H1 (cell line): ENCODE data around the gene MUC4. TPM values are rescaled to one million over a fixed set of nuclear protein-coding genes. Genes with fewer than 3 reads are reported as not detected.

Experiments
- CTCF ChIA-PET: fragments of 300-600 bp; sonication (Branson Sonifier 250); formaldehyde crosslinking; loops from one replicate; lab custom pipeline; 2021; ENCODE audit not compliant: partially characterized antibody; lab: Charles Lee
- POLR2A ChIA-PET: fragments of 300-600 bp; sonication (Branson Sonifier 250); formaldehyde crosslinking; loops from one replicate; lab custom pipeline; 2021; ENCODE audit warnings: inconsistent platforms; ENCODE audit not compliant: partially characterized antibody; lab: Charles Lee
- DNase-seq, 2 experiments: peaks; one replicate each; pipeline versions ENCODE4 v3.0.0 to v3.0.0-alpha.2; 2010 to 2022; ENCODE audit warnings: low spot score in 2 of 2, low read depth in 1 of 2, mixed read lengths in 1 of 2
- FAIRE-seq: peaks from 2 replicates; lab custom pipeline; 2011; peaks lifted over from hg19 to GRCh38; lab: Jason Lieb, UNC
- H2AFZ ChIP-seq: 2 replicates; pipeline ENCODE4 v1.8.1; 2012; ENCODE audit warnings: low read length, inconsistent platforms
- H2AK5ac ChIP-seq: 2 replicates; pipeline ENCODE4 v1.6.1; 2013; ENCODE audit warnings: low read depth, low read length
- H2BK120ac ChIP-seq: replicated peaks from 2 replicates; pipeline ENCODE3; 2013; ENCODE audit warnings: low read depth, low read length, inconsistent platforms
- H2BK12ac ChIP-seq: 2 replicates; pipeline ENCODE4 v1.6.1; 2013; ENCODE audit warnings: low read depth, low read length
- H2BK15ac ChIP-seq: 2 replicates; pipeline ENCODE4 v1.6.1; 2013; ENCODE audit warnings: low read length
- H2BK20ac ChIP-seq: 2 replicates; pipeline ENCODE4 v1.6.1; 2013; ENCODE audit warnings: low read length
- H2BK5ac ChIP-seq: 2 replicates; pipeline ENCODE4 v1.6.1; 2013; ENCODE audit warnings: low read depth, low read length
- H3K14ac ChIP-seq: 2 replicates; pipeline ENCODE4 v1.6.1; 2013; ENCODE audit warnings: inconsistent platforms; ENCODE audit not compliant: insufficient read length
- H3K18ac ChIP-seq: 2 replicates; pipeline ENCODE4 v1.6.1; 2013; ENCODE audit warnings: low read length; ENCODE audit errors: extremely low read depth
- H3K23ac ChIP-seq: 2 replicates; pipeline ENCODE4 v1.6.1; 2013; ENCODE audit warnings: inconsistent platforms; ENCODE audit not compliant: insufficient read length
- H3K23me2 ChIP-seq: 2 replicates; pipeline ENCODE4 v1.6.1; 2013; ENCODE audit warnings: low read depth, low read length
- H3K27ac ChIP-seq: 2 replicates; pipeline ENCODE4 v1.6.1; 2011; ENCODE audit warnings: low read depth, low read length, inconsistent platforms
- H3K27me3 ChIP-seq, 4 experiments: replicated peaks in 1 of 4; 1 replicate in 1 of 4; 2 replicates in 3 of 4; pipeline versions ENCODE4 v1.6.1 to v1.8.1; 2011 to 2013; ENCODE audit warnings: low read length in 3 of 4, mild to moderate bottlenecking in 3 of 4, inconsistent platforms in 2 of 4, mixed read lengths in 2 of 4, moderate library complexity in 1 of 4; ENCODE audit not compliant: control insufficient read depth in 3 of 4, insufficient read depth in 3 of 4; ENCODE audit errors: extremely low read depth in 1 of 4
- H3K36me3 ChIP-seq, 4 experiments: 2 replicates each; pipeline versions ENCODE4 v1.6.1 to v1.8.1; 2011 to 2013; ENCODE audit warnings: mild to moderate bottlenecking in 4 of 4, low read length in 3 of 4, moderate library complexity in 2 of 4, control low read depth in 1 of 4, inconsistent platforms in 1 of 4; ENCODE audit not compliant: insufficient read depth in 4 of 4, control insufficient read depth in 2 of 4
- H3K4ac ChIP-seq: replicated peaks from 2 replicates; pipeline ENCODE3; 2013; ENCODE audit warnings: low read length, low read depth, mixed read lengths, inconsistent platforms; ENCODE audit not compliant: insufficient read length
- H3K4me1 ChIP-seq, 4 experiments: replicated peaks in 1 of 4; 1 replicate in 1 of 4; 2 replicates in 3 of 4; pipeline versions ENCODE4 v1.6.1 to v1.8.1; 2011 to 2013; ENCODE audit warnings: low read length in 3 of 4, inconsistent platforms in 2 of 4, mixed read lengths in 1 of 4; ENCODE audit not compliant: insufficient read depth in 4 of 4, control insufficient read depth in 3 of 4
- H3K4me2 ChIP-seq, 2 experiments: 2 replicates each; pipeline versions ENCODE4 v1.6.1 to v1.8.1; 2011 to 2013; ENCODE audit warnings: low read depth in 2 of 2, low read length in 2 of 2, control low read depth in 1 of 2, inconsistent platforms in 1 of 2, mild to moderate bottlenecking in 1 of 2; ENCODE audit not compliant: insufficient read depth in 1 of 2
- H3K4me3 ChIP-seq, 4 experiments: fragments of 200-600, 300-600 bp in 1 of 4; sonication (generic), shearing (Covaris generic), sonication (Bioruptor Twin) in 1 of 4; 2 replicates each; pipeline versions ENCODE4 v1.5.1 to v1.8.1; 2011 to 2016; ENCODE audit warnings: low read length in 4 of 4, low read depth in 3 of 4, control low read depth in 2 of 4, inconsistent platforms in 2 of 4, mild to moderate bottlenecking in 2 of 4, mixed read lengths in 1 of 4, moderate library complexity in 1 of 4; ENCODE audit not compliant: insufficient read depth in 2 of 4; ENCODE audit errors: extremely low read depth in 1 of 4
- H3K56ac ChIP-seq: replicated peaks from 2 replicates; pipeline ENCODE3; 2013; ENCODE audit warnings: low read depth, mild to moderate bottlenecking, mixed read lengths, low read length, inconsistent platforms; ENCODE audit not compliant: insufficient read length
- H3K79me1 ChIP-seq: 2 replicates; pipeline ENCODE4 v1.6.1; 2013; ENCODE audit warnings: low read depth, low read length, control low read depth
- H3K79me2 ChIP-seq, 2 experiments: 2 replicates each; pipeline versions ENCODE4 v1.6.1 to v1.8.1; 2012 to 2013; ENCODE audit warnings: low read length in 2 of 2, mild to moderate bottlenecking in 2 of 2, inconsistent platforms in 1 of 2; ENCODE audit not compliant: insufficient read depth in 2 of 2, control insufficient read depth in 1 of 2
- H3K9ac ChIP-seq, 4 experiments: replicated peaks in 1 of 4; 1 replicate in 1 of 4; 2 replicates in 3 of 4; pipeline versions ENCODE4 v1.6.1 to v1.8.1; 2011 to 2013; ENCODE audit warnings: low read depth in 3 of 4, low read length in 3 of 4, control low read depth in 2 of 4, mild to moderate bottlenecking in 2 of 4, moderate library complexity in 2 of 4, inconsistent platforms in 1 of 4; ENCODE audit errors: extremely low read depth in 1 of 4
- H3K9me3 ChIP-seq, 2 experiments: 2 replicates each; pipeline versions ENCODE4 v1.6.1 to v1.8.1; 2012 to 2013; ENCODE audit warnings: mild to moderate bottlenecking in 2 of 2, moderate library complexity in 2 of 2, control low read depth in 1 of 2, inconsistent platforms in 1 of 2, low read depth in 1 of 2, low read length in 1 of 2, mixed read lengths in 1 of 2; ENCODE audit not compliant: insufficient read depth in 2 of 2
- H4K20me1 ChIP-seq, 2 experiments: replicated peaks in 1 of 2; 2 replicates each; pipeline versions ENCODE3 to v1.8.1; 2011 to 2013; ENCODE audit warnings: inconsistent platforms in 2 of 2, low read length in 2 of 2, mild to moderate bottlenecking in 1 of 2; ENCODE audit not compliant: insufficient read depth in 2 of 2, control insufficient read depth in 1 of 2
- H4K5ac ChIP-seq: 2 replicates; pipeline ENCODE4 v1.6.1; 2013; ENCODE audit warnings: low read length, low read depth, mixed read lengths, inconsistent platforms; ENCODE audit not compliant: insufficient read length
- H4K8ac ChIP-seq: 2 replicates; pipeline ENCODE4 v1.8.0; 2013; ENCODE audit warnings: mild to moderate bottlenecking, moderate library complexity, low read length, inconsistent platforms; ENCODE audit not compliant: insufficient read depth; ENCODE audit errors: extremely low read depth
- H4K91ac ChIP-seq: replicated peaks from 2 replicates; pipeline ENCODE3; 2013; ENCODE audit warnings: low read length, mixed read lengths, inconsistent platforms; ENCODE audit not compliant: insufficient read length
- HDAC6 ChIP-seq: IDR thresholded peaks from one replicate; pipeline ENCODE4 v1.7.1; 2012; ENCODE audit warnings: low read depth, mild to moderate bottlenecking, inconsistent platforms, low read length, moderate library complexity
- WGBS, 2 experiments: shearing (Covaris generic) in 1 of 2; methylation state at CpG; one replicate each; pipeline versions ENCODE4 v1.1.6 to v1.1.7; 2013 to 2015; ENCODE audit warnings: low lambda C conversion rate in 2 of 2, mixed read lengths in 2 of 2, inconsistent platforms in 1 of 2, low coverage in 1 of 2, missing lambda C conversion rate in 1 of 2; ENCODE audit not compliant: insufficient replicate concordance in 2 of 2, insufficient coverage in 1 of 2, insufficient read length in 1 of 2; ENCODE audit errors: extremely low coverage in 1 of 2, missing lambda C conversion rate in 1 of 2; 5-methylcytosine and 5-hydroxymethylcytosine counted together
- polyA plus RNA-seq, 7 experiments: library from polyadenylated mRNA; depleted of rRNA in 3 of 7; stranded (reverse) in 5 of 7; unstranded in 2 of 7; fragments of >200 nt in 5 of 7; fragments of 200-250 nt in 2 of 7; gene quantifications; 1 replicate in 5 of 7; 2 replicates in 1 of 7; 4 replicates in 1 of 7; pipeline versions ENCODE4 v1.2.1 to v1.2.3, GENCODE V29; 2011 to 2013; ENCODE audit warnings: missing spikeins in 2 of 7, mixed read lengths in 2 of 7
- total RNA-seq: library from RNA; stranded (reverse); fragmentation: NEBNext Ultra II Directional; extraction: Animal tissue kit (Norgen Biotek cat#: 25700); gene quantifications from 2 replicates; pipeline ENCODE4 v1.2.1, GENCODE V29; 2021

The MUC4 gene
- total and polyA plus RNA-seq, 2 of the 8 experiments (the other 6 are each of a cell fraction or from before 2014, with no cell fraction given) = 0.89 to 2.0 TPM

- Histone ChIP-seq H3K18ac (no peak overlapping the region), H2BK120ac (no peak overlapping the region), H3K27ac (no peak overlapping the region), H3K36me3 (no peaks in the 10 kb centered on the region), H3K4me2 (no peak overlapping the region), H4K20me1 (no peaks in the 10 kb centered on the region), H2BK5ac (peak overlapping the region; percentile 11; the same call in 1 of the 2 replicates), H3K4me1 (no peaks in the 10 kb centered on the region; a peak in 1 of 7 replicates), H3K56ac (no peak overlapping the region), H3K4me3 (no peak overlapping the region), H3K23ac (no peak overlapping the region), H2AK5ac (no peak overlapping the region), H3K14ac (no peak overlapping the region), H3K9ac (no peak overlapping the region), H3K27me3 (peaks cover 0 to 3% (median 0%) of the 10 kb centered on the region in 4 experiments; a peak in 1 of 7 replicates), H4K5ac (no peak overlapping the region), H2BK12ac (peak overlapping the region; percentile 64; the same call in 1 of the 2 replicates), H4K8ac (no peak overlapping the region), H3K4ac (no peak overlapping the region), H3K79me2 (no peaks in the 10 kb centered on the region), H3K79me1 (no peaks in the 10 kb centered on the region), H2BK15ac (no peak overlapping the region), H3K9me3 (no peaks in the 10 kb centered on the region), H3K23me2 (no peaks in the 10 kb centered on the region), H2BK20ac (peak overlapping the region; percentile 76; the same call in 1 of the 2 replicates), H2AFZ (peak overlapping the region; percentile 8; the same call in 1 of the 2 replicates), H4K91ac (no peak overlapping the region)
- ChIA-PET CTCF (interaction anchor here (0.6 to 2.1 kb wide), 6 partner anchors 12 to 268 kb away, joined by 3 to 7 read pairs (median 4); partner anchors contain the start of gene MUC20), POLR2A (no interaction called here)
- WGBS, 2 experiments = 87% methylated on average over 11 of the region's 11 CpGs; no CpG with 5 or more reads in 1 of the 2 experiments
- TF ChIP-seq HDAC6 = no peak
- no peak for FAIRE-seq
- DNase-seq = no peak
Measured at GRCh38 chr3:195731356-195731905, 80.3 kb downstream of the MUC4 start.
